HCT116 (cell line): ENCODE results near the gene ZFHX3.

Experiments
- ATF3 ChIP-seq: IDR thresholded peaks from 2 replicates; pipeline ENCODE4 v1.6.1; 2012
- EZH2 ChIP-seq: fragments of 200-600 bp; sonication (generic); IDR thresholded peaks from 2 replicates; pipeline ENCODE4 v1.6.1; 2017; ENCODE audit warnings: antibody characterized with exemption, mixed run types
- EZH2phosphoT487 ChIP-seq: fragments of 200-600 bp; IDR thresholded peaks from 2 replicates; pipeline ENCODE4 v1.6.1; 2018; ENCODE audit warnings: antibody characterized with exemption, borderline replicate concordance
- JUND ChIP-seq: IDR thresholded peaks from 2 replicates; pipeline ENCODE4 v1.6.1; 2012
- POLR2A ChIP-seq: IDR thresholded peaks from 2 replicates; pipeline ENCODE4 v1.7.0; 2011; ENCODE audit warnings: borderline replicate concordance; ENCODE audit not compliant: insufficient read depth, insufficient read length; ENCODE audit errors: extremely low read depth
- POLR2AphosphoS5 ChIP-seq: IDR thresholded peaks from 2 replicates; pipeline ENCODE4 v1.6.1; 2011; ENCODE audit warnings: mild to moderate bottlenecking, low read depth, low read length, moderate library complexity
- RAD21 ChIP-seq: IDR thresholded peaks from 2 replicates; pipeline ENCODE4 v1.6.1; 2012; ENCODE audit warnings: low read depth, mild to moderate bottlenecking
- SP1 ChIP-seq: IDR thresholded peaks from 2 replicates; pipeline ENCODE4 v1.6.1; 2012; ENCODE audit warnings: low read depth
- TF ChIP-seq, protein P1 (sequence below), 3 experiments: fragments of 200-600 bp in 1 of 3; sonication (generic) in 1 of 3; IDR thresholded peaks in 2 of 3; conservative IDR thresholded peaks in 1 of 3; 2 replicates each; pipeline ENCODE4 v1.5.1; 2012 to 2017; ENCODE audit warnings: low read depth in 2 of 3, low read length in 2 of 3, antibody characterized with exemption in 1 of 3, borderline replicate concordance in 1 of 3, control low read depth in 1 of 3, mild to moderate bottlenecking in 1 of 3, mixed read lengths in 1 of 3, mixed run types in 1 of 3, moderate library complexity in 1 of 3; ENCODE audit not compliant: insufficient read depth in 1 of 3
- TF ChIP-seq, protein P2 (sequence below): IDR thresholded peaks from 2 replicates; pipeline ENCODE4 v1.6.1; 2012

DNA sequence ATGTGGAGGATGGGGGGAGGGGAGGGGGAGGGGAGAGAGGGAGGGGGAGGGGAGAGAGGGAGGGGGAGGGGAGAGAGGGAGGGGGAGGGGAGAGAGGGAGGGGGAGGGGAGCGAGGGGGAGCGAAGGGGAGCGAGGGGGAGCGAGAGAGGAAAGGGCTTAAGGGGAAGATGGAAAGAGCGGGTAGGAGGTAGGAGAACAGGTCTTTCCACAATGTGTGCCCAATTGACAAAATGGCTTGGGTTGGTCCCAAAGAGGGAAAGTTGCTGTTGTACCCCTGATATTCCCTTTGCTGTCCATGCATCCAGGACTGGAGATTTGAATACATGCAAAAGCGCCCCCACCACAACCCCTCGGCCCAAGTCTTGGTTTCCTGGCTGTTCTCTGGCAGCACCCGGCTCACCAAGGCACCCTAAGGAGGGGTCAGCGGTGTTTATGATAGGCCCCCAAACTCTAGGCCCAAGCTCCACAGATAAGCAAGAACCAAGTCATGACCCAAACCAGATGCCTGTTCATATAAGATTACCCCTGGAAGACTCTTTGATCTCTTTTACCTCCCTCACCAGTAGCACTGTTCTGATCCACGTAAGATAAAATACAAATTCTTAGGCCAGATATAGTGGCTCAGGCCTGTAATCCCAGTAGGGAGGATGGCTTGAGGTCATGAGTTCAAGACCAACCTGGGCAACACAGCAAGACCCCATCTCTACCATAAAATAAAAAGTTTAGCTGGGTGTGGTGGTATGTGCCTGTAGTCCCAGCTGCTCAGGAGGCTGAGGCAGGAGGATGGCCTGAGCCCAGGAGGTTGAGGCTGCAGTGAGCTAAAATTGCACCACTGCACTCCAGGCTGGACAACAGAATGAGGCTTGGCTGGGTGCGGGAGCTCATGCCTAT, 119.6 kb downstream of the ZFHX3 start:
- TF ChIP-seq EZH2 (no peak), RAD21 (no peak), POLR2A (no peak), EZH2phosphoT487 (no peak), JUND (no peak), ATF3 (no peak), POLR2AphosphoS5 (no peak), SP1 (no peak)
- TF ChIP-seq, protein P1, sequence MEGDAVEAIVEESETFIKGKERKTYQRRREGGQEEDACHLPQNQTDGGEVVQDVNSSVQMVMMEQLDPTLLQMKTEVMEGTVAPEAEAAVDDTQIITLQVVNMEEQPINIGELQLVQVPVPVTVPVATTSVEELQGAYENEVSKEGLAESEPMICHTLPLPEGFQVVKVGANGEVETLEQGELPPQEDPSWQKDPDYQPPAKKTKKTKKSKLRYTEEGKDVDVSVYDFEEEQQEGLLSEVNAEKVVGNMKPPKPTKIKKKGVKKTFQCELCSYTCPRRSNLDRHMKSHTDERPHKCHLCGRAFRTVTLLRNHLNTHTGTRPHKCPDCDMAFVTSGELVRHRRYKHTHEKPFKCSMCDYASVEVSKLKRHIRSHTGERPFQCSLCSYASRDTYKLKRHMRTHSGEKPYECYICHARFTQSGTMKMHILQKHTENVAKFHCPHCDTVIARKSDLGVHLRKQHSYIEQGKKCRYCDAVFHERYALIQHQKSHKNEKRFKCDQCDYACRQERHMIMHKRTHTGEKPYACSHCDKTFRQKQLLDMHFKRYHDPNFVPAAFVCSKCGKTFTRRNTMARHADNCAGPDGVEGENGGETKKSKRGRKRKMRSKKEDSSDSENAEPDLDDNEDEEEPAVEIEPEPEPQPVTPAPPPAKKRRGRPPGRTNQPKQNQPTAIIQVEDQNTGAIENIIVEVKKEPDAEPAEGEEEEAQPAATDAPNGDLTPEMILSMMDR (IDR thresholded peaks at IDR 0.05 in 2 of 3, conservative IDR thresholded peaks at IDR 0.05 in 1 of 3; ENCODE audit: borderline replicate concordance in 1 of 3, insufficient read depth in 1 of 3, low read depth in 2 of 3, low read length in 2 of 3), result no peak
- TF ChIP-seq, protein P2, sequence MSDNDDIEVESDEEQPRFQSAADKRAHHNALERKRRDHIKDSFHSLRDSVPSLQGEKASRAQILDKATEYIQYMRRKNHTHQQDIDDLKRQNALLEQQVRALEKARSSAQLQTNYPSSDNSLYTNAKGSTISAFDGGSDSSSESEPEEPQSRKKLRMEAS, result no peak
